GM12878 (cell line): ENCODE results near the gene THTPA. TPM values are rescaled to one million over a fixed set of nuclear protein-coding genes. Genes with fewer than 3 reads are reported as not detected.

Experiments used
- CREB1 ChIP-seq: IDR thresholded peaks from 2 replicates; pipeline ENCODE4 v1.6.1; 2012; ENCODE audit warnings: low read depth, mild to moderate bottlenecking, inconsistent platforms
- CUX1 ChIP-seq: IDR thresholded peaks from 2 replicates; pipeline ENCODE4 v1.6.1; 2012; ENCODE audit warnings: improper control_type of control experiment, low read depth, low read length; ENCODE audit not compliant: insufficient replicate concordance
- EGR1 ChIP-seq, 2 experiments: IDR thresholded peaks; 1 replicate in 1 of 2; 2 replicates in 1 of 2; pipeline ENCODE4 v1.6.1; 2011 to 2012; ENCODE audit warnings: low read depth in 2 of 2, low read length in 2 of 2, borderline replicate concordance in 1 of 2, mild to moderate bottlenecking in 1 of 2, moderate library complexity in 1 of 2
- GABPA ChIP-seq: IDR thresholded peaks from 2 replicates; pipeline ENCODE4 v1.6.1; 2014; ENCODE audit warnings: antibody characterized with exemption, low read depth, mild to moderate bottlenecking, inconsistent platforms
- GATAD2B ChIP-seq: fragments of 450-650 bp; conservative IDR thresholded peaks from 2 replicates; pipeline ENCODE4 v1.6.1; 2017; ENCODE audit warnings: low read depth, mild to moderate bottlenecking, moderate library complexity
- IKZF1 ChIP-seq: fragments of 450-650 bp; conservative IDR thresholded peaks from 2 replicates; pipeline ENCODE4 v1.6.1; 2017; ENCODE audit warnings: antibody characterized with exemption, mild to moderate bottlenecking
- KAT2A ChIP-seq: conservative IDR thresholded peaks from 2 replicates; pipeline ENCODE4 v1.6.1; 2011; ENCODE audit warnings: low read depth, low read length; ENCODE audit not compliant: control insufficient read depth
- KDM1A ChIP-seq: fragments of 200-600 bp; sonication (generic); IDR thresholded peaks from 2 replicates; pipeline ENCODE4 v1.6.1; 2016; ENCODE audit warnings: borderline replicate concordance
- MYC ChIP-seq: IDR thresholded peaks from 2 replicates; pipeline ENCODE4 v1.6.1; 2011; ENCODE audit warnings: mild to moderate bottlenecking, low read length, moderate library complexity, inconsistent platforms; ENCODE audit not compliant: insufficient read depth, insufficient replicate concordance, insufficient read length, severe bottlenecking
- NFIC ChIP-seq: IDR thresholded peaks from 2 replicates; pipeline ENCODE4 v1.6.1; 2012; ENCODE audit warnings: low read depth, mild to moderate bottlenecking, inconsistent platforms, low read length, moderate library complexity
- NR2F1 ChIP-seq: fragments of 450-650 bp; conservative IDR thresholded peaks from 2 replicates; pipeline ENCODE4 v1.6.1; 2017; ENCODE audit warnings: mild to moderate bottlenecking
- RCOR1 ChIP-seq: conservative IDR thresholded peaks from 2 replicates; pipeline ENCODE4 v1.6.1; 2012; ENCODE audit warnings: low read depth, low read length, improper control_type of control experiment
- RELB ChIP-seq: fragments of 450-650 bp; IDR thresholded peaks from 2 replicates; pipeline ENCODE4 v1.6.1; 2017; ENCODE audit warnings: low read depth, mild to moderate bottlenecking, moderate library complexity
- SIN3A ChIP-seq: IDR thresholded peaks from 2 replicates; pipeline ENCODE4 v1.6.1; 2012; ENCODE audit warnings: low read depth, low read length, improper control_type of control experiment
- SMAD1 ChIP-seq: fragments of 450-650 bp; IDR thresholded peaks from 2 replicates; pipeline ENCODE4 v1.6.1; 2018; ENCODE audit warnings: mild to moderate bottlenecking, low read depth; ENCODE audit not compliant: partially characterized antibody
- SREBF2 ChIP-seq: IDR thresholded peaks from 2 replicates; pipeline ENCODE4 v1.6.1; 2012; ENCODE audit warnings: mild to moderate bottlenecking, low read length
- TBL1XR1 ChIP-seq: IDR thresholded peaks from 2 replicates; pipeline ENCODE4 v1.6.1; 2012; ENCODE audit warnings: low read depth, low read length, improper control_type of control experiment
- USF1 ChIP-seq: IDR thresholded peaks from 2 replicates; pipeline ENCODE4 v1.6.1; 2011; ENCODE audit warnings: borderline replicate concordance, low read depth, mild to moderate bottlenecking, moderate library complexity, mixed read lengths, low read length; ENCODE audit not compliant: insufficient read depth; ENCODE audit errors: extremely low read length
- polyA plus RNA-seq, 11 experiments: library from polyadenylated mRNA; depleted of rRNA in 4 of 11; unstranded in 6 of 11; stranded (reverse) in 5 of 11; fragments of >200 nt; fragmentation: Nextera tagmentation in 4 of 11; fragmentation: Illumina TruSeq in 1 of 11; extraction: Ambion mirVana in 4 of 11; extraction: Trizol in 1 of 11; gene quantifications; 1 replicate in 1 of 11; 2 replicates in 10 of 11; pipeline versions ENCODE4 v1.2.1 to v1.2.3, GENCODE V29; 2011 to 2016; ENCODE audit warnings: inconsistent platforms in 2 of 11, missing spikeins in 2 of 11, low read depth in 1 of 11
- total RNA-seq, 4 experiments: library from RNA; depleted of rRNA in 3 of 4; stranded (reverse); fragments of >200 nt in 3 of 4; fragmentation: Illumina TruSeq in 1 of 4; extraction: Trizol in 1 of 4; gene quantifications; 2 replicates each; pipeline versions ENCODE4 v1.2.1 to v1.2.3, GENCODE V29; 2013 to 2021

Gene THTPA
- total and polyA plus RNA-seq, 10 of the 15 experiments (the other 5 are each of a cell fraction or from before 2014, with no cell fraction given): 3.1 to 24.9 (median 12.8) TPM

GRCh38 chr14:23601845-23602180, 45.7 kb downstream of the THTPA start (continued):
- TF ChIP-seq USF1 (no peak), RCOR1 (no peak), GABPA (no peak), KDM1A (no peak), NFIC (peak; percentile 27; the same call in 1 of the 2 replicates), MYC (no peak), CREB1 (no peak), SREBF2 (no peak), NR2F1 (peak; percentile 86), EGR1 (IDR thresholded peaks at IDR 0.05; ENCODE audit: borderline replicate concordance in 1 of 2, low read depth in 2 of 2, low read length in 2 of 2) (no peak), KAT2A (no peak), SMAD1 (no peak), IKZF1 (no peak), GATAD2B (no peak), RELB (no peak), SIN3A (no peak), CUX1 (no peak), TBL1XR1 (no peak)
